Raji (cell line): ENCODE results near the gene E2F7.

Source experiments
- POLR2A ChIP-seq: IDR thresholded peaks from 2 replicates; pipeline ENCODE4 v1.6.1; 2011; ENCODE audit warnings: low read depth, low read length, control low read depth; ENCODE audit not compliant: insufficient read depth

Gene E2F7

DNA sequence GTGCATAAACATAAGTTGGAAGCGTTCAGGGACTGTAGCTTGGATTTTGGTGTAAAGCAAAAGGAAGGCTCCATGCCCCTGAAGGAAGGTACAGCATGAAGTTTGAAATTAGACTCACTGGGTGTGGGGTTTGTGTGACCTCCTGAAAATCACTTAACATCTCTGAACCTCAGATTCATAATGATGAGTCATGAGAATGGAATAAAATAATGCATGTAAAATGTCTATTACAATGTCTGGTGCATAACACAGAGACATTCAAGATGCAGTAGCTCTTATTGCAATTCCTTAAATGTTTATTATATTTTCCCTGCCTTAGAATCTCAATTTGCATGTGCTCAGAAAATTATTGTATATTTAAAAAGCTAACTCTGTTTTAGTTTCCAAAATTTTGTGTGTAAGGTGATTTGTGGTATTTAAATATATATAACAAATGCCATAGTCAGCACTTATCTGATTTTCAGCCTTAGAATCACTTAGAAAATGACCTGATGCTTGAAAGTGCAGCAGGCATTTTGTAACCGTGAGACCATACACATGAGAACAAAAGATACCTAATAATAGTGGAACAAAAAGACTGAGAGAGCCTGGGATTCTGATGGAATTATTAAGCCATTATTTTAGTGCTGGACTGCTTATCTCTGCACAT is 66.3 kb downstream of the E2F7 start:
- TF ChIP-seq POLR2A = no peak

DNA sequence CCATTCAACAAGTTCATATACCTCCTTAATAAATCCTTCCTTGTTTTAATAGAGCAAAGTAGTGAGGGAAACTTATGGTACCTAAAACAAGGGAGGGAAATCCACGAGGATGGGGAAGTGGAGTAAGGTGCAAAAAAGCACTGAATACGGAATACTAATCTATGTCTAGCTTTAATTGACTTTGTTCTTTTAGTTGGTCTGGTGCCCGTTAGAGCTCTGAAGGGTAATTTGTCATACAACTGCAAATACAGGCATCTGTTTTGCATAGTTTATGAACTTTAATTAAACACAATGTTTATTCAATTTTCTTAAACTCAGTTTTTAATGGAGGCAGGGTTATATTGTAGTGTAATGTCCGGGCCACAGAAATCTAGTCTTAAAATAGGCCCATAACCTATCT is 67.0 kb downstream of the E2F7 start:
- TF ChIP-seq POLR2A = no peak

- no peak for TF ChIP-seq POLR2A
Measured at GRCh38 chr12:76997011-76997780, 68.2 kb downstream of the E2F7 start.

DNA sequence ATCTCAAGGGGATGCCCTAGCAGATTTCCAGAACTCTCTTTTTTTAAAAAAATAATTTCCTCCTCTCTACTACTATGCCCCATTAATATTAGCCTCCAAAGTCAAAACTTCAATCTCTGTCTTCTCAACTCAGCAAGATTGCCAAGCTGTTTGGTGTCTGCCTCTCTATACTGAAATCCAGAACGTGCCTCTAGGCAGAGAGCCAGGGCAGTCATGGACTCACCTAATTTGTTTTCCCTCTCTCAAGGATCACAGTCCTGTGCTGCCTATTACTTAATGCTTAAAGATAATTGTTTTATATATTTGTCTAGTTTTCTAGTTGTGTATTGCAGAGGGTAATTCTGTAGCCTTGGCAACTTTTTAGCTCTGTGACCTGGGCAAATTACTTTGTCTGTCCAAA is 74.7 kb downstream of the E2F7 start:
- TF ChIP-seq POLR2A = no peak

DNA sequence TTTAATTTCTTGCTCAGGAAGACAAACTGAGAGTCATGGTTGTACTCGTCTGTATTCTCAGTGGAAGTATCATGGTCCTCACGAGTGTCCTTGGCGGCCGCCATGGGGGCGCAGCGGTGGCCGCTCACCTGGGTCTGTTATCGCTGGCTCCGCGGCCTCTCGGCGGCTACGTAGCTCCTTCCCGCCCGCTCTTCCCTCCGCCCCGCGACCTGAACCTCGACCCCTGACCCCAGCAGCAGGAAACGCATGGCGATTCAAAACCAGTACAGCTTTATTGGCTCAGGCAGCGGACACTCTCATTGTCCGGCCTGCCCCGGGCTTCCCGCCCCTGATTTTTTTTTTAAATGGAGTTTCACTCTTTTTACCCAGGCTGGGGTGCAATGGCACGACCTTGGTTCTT is 80.8 kb downstream of the E2F7 start:
- no peak for TF ChIP-seq POLR2A

DNA sequence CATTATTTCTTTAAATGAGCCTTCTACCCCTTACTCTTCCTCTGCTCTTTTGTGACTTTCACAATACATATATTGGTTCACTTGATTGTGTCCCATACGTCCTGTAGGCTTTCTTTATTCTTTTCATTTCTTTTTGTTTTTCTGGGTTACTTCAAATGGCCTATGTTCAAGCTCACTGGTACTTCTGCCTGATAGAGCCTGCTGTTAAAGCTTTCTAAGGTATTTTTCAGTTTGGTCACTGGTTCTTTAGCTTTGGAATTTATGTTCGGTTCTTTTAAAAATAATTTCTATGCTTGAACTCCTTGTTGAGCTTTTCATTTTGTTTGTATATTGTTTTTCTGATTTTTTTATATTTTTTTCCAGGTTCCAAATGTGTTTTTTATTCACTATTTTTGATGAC is 81.9 kb downstream of the E2F7 start:
- TF ChIP-seq POLR2A = no peak

GRCh38 chr12:76980196-76980595 is 85.2 kb downstream of the E2F7 start:
- TF ChIP-seq POLR2A = no peak

GRCh38 chr12:76976777-76977382 is 88.5 kb downstream of the E2F7 start:
- TF ChIP-seq POLR2A = no peak
